NCI-H2107 treated with DMSO at 0.1 percent for 48 hours (cell line): ENCODE data around the gene IDH3G.
"Not testable (repeated sequence)": the region's sequence is repeated elsewhere in the genome, so short reads cannot be mapped to it uniquely, and the experiment has no call there.

Experiments used
- DNase-seq: peaks from one replicate; lab custom pipeline; 2025; ENCODE audit not compliant: unreplicated experiment; lab: John Stamatoyannopoulos, UW

IDH3G gene

DNA sequence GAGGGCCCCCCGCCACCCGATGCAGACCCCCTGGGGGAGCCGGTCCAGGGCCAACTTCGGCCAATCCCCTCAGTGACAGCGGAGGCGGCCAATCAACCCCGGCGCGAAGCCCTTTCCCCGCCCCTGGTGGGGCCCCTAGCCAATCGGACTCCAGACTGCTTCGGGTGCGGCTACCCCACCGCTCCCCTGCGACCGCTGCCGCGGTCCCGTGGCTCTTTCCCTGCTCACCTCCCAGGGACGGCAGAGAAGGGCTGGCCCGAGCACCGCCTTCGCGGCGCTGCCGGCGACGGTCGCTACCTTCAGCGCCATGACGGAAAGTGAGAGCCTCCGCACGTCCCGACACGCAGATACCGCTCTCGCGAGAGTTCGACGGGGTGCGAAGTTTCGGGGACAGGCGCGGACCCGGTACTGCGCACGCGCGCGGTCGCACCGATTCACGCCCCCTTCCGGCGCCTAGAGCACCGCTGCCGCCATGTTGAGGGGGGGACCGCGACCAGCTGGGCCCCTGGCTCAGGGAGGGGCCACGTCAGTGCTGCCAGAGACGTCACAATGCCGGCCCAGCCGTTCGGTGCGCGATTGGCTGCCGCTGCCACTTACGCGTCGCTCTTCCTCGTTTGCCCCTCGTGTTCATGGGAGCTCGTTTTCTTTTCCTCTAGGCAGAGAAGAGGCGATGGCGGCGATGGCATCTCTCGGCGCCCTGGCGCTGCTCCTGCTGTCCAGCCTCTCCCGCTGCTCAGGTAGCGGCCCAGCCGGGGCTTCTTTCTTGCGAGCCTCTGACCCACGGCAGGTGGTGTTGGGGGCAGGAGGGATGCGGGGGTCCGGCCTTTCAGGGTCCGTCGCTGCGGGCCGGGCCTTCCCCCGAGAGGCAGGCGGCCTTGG, at the start of gene IDH3G, which contains the start of gene SSR4:
Gene IDH3G (minus strand): TSS at position 358 of the 879 bp plus-strand sequence. CDS start 49 bp downstream, at position 309.
Gene SSR4 (plus strand): TSS at position 651 of the 879 bp plus-strand sequence. CDS start 20 bp downstream, at position 671.
- peak; percentile 93 for DNase-seq

DNA sequence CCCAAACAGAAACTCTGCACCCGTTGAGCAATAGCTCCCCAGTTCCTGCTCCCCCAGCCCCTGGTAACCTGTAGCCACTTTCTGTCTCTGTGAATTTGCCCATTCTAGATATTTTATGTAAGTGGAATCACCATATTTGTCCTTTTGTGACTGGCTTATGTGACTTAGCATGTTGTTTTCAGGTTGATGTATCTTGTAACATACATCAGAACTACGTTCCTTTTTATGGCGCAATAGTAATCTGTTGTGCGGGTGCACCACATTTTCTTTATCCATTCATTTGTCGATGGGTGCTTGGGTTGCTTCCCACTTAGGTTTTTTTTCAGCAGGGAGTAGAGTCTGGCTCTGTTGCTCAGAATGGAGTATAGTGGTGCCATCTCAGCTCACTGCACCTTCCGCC, 42.7 kb upstream of the IDH3G start:
- DNase-seq: no peak

DNA sequence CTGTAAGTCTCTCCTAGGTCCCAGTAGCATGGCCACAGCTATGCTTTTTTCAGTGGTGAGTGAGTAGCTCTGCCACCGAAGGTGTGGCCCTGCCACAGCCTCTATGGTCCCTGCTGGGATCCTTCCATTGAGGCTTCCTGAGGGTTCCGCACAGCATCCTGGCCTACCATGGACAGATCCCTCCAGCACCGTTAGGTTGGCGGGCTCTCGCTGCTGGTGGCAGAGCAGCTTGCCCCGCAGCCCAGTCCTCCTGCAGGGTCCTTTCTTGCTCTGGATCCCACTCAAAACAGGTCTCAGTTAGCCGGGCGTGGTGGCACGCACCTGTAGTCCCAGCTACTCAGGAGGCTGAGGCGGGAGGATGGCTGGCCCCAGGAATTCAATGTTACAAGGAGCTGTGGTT, 38.6 kb upstream of the IDH3G start:
- DNase-seq: no peak

DNA sequence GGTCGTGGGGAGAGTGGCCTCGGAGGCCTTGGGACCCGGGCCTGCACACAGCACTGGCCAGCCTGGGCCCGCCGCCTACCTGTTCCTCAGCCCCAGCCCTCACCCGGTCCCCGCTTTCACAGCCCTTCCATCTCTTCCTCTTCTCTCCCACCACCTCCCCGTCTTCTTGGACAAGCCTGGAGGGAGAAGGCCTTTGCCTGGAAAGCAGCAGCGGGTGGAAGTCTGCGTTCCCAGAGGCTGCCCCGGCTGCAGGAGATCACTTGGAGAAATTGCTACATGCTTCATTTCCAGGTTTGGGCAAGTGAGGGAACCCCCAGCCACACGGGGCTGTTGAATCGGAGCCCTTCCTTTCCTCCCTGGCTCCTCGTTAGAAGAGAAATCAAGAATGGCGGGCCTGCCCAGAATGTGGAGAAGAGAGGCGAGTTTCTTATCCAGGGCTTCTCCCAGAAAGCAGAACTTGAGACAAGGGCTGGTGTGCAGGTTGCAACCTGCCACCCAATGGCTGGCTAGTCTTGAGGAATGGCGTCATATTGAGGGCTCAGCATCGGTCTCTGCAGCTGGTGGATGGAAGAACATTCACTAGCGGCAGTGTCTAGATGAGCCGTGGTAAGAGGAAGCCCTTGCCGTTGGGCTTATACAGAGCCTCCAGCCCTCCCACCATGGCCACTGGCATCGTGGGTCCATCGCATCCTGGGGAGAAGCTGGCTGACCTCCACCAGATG, 37.4 kb upstream of the IDH3G start:
- DNase-seq: no peak

DNA sequence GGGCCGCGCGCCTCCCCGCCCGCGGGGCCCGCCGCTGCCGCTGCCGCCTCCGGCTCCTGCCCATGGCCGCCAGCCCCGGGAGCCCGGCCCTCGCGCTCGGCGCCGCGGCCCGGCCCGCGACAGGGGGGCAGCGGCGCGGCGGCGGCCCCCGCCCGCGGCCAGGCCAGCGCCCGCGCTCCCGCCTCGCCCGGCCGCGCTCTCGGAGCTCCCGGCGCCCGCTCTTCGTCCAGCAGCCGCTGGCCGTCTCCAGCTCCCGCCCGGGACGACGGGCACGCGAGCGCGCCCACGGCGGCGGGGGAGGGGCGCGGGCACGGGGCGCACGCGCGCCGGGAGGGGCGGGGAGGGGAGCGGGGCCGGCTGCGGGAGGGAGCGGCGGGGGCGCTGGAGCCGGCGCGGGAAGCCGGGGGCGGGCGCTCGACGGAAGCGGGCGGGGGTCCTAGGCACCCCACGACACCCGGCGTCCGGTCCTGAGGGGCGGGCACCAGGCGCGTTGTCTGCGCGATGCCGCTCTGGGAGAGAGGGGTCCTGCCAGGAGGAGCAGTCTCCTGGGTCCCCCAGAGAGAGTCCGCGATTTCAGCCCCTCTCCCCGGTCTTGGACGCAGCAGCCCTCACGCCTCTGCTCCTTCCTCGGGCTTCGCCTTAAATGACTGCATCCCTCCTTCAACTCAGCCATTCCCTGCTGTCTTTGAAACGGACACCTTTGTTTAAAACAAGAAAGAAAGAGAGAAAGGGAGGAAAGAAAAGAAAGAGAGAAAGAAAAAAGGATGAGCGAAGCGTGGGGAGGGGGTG, 36.7 kb upstream of the IDH3G start:
- no peak for DNase-seq

DNA sequence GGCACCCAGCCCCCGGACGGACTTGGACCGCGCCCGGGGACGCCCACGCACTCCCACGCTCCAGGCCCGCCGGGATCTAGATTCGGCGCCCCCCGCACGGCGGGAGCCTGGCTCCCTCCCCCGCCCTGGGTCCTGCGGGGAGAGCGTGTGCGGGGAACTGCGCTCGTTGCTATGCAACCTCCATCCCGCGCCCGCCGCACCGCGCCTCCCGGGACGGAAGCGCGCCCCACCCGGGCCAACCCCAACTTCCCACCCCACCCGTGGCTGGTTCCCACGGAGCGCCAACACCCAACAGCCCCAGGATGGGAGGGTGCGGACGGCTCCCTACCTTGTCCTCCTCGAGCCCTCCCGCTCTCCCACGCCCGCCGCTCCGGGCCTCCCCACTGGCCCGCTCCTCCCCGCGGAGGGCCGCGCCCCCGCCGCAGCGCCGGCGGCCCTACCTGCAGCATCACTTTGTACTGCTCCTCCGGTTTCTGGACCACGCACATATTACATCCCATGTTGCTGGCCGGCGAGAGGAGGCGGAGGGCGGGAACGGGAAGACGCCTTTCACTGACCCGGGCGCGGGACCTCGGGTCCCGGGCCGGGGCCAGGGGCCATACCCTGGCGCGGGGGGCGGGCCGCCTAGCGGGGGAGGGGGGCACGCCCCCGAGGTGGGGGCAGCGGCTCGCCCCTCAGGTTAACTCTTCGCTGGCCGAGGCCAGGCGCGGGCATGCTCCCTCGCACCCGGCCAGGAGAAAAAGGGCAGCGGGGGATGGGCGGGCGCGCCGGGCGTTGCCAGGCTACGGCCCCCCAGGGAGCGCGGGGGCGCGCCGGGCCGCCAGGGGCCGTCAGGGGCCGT, 35.8 kb upstream of the IDH3G start, which contains the start of gene PDZD4:
Gene PDZD4 (minus strand): TSS at position 746 of the 841 bp plus-strand sequence. CDS start 246 bp downstream, at position 500.
- DNase-seq: no peak

DNA sequence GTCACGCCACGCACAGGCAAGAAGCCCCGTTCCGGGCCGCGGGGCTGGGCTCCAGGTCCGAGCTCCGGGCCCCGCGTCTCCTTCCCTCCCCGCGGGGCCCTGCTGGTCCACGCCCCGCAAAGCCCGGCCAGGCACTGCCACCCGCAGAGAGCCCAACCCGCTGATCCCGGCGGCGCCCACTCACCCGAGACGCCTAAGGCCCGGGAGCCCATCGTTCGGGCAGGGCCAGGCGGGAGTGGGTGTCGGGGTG, 35.3 kb upstream of the IDH3G start:
- no peak for DNase-seq

DNA sequence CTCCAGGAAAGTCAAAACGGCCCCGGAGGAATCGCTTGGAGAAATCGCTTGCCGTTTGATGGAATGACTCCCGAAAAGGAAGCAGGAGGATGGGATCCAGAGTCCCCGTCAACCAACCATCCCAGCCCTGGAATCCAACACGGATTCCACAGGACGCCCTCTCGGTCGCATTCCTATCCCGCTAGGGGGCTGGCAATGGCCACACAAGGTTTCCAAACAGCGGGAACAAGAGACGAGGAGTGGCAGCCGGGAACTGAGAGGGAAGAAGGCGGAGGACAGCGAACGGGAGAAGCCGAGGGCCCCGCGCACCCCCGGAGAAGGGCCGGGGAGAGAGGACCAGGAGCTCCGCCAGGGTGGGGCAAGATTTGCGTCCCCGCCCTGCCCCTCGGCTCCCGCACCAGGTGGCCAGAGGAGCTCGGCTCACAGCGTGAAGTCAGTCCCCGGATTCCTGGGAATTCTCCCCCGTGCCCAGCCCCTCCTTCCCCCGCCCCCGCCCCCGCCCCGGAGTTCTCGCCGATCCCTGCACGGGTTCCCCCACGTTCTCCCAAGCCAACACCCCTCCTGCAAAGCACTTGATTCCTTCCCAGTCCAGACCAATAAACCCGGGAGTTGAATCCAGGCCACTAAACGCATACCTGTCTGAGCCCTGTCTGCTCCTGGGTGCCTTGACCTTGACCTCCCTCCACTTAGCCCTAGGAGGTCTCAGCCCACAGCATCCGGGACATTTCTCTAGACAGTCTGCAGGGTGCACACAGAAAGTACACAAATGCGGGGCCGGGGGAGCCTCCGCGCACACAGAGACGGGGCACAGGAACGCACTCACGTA, 34.8 kb upstream of the IDH3G start:
- DNase-seq: no peak

DNA sequence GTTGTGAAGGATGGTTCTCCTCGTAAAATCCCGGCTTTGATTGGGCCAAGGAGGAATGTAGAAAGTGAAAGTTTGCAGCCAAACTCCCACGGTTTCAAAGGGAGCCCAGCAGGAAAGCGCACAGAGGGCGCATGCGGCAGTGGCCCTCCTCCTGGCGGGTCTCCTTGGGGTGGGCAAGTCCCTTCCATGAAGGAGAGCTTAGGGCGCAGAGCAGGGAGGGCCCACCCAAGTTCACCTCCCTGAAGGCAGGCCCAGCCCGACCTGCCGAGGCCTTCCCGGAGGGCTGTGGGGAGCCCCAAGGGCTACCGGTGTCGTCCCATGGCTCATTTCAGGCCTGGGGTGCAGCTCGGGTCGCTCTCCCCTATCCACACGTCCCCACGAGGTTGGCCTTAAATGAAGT, 34.1 kb upstream of the IDH3G start:
- DNase-seq: no peak

DNA sequence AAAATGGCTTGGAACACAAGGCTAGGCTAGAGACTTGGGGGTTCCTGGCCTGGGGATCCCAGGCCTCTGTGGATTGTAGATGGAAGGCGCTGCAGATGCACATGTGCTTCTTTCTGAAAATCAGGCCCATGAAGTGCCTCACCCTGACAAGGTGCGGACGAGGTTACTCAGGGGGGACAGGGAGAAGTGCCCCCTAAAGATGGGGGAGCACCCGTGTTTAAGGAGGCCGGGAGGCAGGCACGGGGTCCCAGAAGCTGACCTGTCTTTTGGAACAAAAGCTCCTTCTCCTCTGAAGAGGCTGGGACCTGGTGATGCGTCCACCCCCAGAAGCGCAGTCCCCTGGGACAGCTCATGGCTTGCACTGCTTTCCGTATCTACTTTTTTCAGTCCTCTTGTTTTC, 33.7 kb upstream of the IDH3G start:
- DNase-seq: no peak

DNA sequence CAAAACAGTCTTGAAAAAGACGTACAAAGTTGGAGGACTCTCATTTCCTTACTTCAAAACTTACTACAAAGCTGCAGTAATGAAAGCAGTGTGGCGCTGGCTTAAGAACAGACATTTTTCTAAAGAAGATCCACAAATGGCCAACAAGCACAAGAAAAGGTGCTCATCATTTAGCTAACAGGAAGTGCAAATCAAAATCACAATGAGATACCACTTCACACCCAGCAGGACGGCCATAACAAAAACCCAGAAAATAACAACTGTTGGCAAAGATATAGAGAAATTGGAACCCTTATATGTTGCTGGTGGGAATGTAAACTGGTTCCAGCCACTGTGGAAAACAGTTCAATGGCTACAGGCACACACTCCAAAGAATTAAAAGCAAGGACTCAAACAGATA, 32.8 kb upstream of the IDH3G start:
- no peak for DNase-seq

DNA sequence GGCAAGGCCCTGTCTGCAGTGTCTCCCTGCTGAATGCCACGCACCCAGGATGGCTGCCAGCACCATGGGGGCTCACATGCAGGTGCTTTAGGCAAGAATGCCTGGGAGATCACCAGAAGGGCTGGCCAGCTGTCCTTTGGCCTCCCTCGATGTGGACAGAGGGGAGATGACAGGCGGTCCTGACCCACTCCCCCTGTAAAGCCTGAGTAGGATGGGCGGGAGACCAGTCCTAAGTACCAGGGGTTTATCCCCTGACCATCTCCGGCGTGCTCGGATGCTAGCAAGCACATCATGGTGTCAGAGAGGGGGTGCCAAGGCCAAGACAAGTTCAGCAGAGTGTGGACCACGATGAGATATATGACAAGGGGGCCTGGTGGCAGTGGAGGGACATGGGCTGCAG, 30.9 kb upstream of the IDH3G start:
- no peak for DNase-seq

DNA sequence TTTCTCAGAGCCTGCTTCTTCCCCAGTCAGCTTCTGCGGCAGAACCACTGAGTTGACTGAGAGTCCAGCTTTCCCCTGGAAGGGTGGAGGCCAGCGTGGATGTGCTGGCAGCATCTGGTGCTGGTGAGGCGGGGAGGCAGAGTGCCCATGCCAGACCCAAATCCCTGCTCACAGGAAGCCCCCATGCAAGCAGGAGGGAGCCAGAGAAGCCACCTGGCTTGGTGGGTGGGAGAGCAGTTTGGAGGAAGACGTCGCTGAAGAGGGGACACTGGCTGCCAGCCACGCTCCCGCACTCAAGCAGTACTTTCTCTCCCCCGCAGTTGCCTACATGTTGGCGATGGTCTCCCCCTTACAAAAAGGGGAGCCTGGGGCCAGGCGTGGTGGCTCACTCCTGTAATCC, 30.2 kb upstream of the IDH3G start:
- no peak for DNase-seq

DNA sequence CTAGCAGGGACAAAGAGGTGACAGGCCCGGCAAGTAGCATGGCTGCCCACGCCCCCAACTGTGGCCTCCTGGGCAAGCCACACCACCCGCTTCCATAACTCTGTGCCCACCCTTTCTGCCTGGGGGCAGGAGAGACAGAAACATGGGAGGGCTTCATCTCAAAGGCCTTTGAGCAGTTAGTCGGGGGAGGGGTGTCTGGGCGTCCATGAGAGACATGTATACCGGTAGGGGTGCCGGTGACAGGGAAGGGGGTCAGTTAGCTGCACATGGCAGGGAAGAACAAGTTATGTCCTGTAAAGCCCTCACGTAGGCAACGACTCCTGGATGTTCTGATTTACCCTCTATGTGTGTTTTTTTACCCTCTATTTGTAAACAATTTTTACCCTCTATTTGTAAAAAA, 26.9 kb upstream of the IDH3G start:
- no peak for DNase-seq

DNA sequence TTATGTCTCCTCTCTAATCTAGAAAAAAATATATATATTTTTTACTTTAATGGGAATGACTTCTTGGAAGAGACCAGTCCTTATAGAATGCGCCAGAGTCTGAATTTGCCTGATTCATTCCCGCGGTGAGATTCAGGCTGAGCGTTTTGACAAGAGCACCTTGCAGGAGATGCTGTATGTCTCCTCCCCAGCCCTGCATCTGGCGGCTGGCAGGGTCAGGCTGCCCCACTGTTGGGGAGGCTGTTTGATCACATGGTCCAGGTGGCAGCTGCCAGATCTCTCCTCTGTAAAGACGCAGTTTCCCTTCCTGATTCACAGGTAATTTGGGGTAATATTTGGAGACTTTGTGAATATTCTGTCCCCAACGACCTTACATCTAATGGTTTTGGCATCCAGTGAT, 26.4 kb upstream of the IDH3G start:
- DNase-seq: no peak

DNA sequence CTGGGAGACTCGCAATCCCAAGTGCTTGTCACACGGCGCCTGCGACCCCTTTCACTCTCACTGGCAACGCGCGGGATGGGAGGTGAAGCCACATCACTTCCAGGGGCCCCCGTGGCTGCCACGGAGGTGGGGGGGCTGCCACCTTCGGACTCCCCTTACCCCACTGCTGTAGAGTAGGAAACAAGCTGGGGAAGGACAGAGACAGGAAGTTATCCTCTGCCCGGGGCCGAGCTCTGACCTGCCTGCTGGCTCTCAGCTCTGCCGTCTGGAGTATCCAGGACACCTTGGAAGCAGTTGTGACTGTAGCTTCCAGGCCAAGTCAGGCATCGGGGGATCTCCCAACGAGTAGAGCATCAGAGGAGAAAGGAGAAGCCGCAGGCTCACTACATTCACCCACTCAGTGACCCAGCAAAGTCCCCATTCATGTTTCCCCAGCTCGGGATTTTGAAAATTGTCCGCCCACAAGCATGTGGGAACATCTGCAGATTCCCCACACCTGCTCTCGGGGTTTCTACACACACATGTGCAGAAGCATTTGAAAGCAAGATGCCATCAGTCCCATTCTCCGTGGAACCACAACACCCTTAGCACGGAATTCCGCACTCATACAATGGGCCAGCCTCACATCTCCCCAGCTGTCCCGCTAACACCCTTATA, 25.3 kb upstream of the IDH3G start:
- no peak for DNase-seq

DNA sequence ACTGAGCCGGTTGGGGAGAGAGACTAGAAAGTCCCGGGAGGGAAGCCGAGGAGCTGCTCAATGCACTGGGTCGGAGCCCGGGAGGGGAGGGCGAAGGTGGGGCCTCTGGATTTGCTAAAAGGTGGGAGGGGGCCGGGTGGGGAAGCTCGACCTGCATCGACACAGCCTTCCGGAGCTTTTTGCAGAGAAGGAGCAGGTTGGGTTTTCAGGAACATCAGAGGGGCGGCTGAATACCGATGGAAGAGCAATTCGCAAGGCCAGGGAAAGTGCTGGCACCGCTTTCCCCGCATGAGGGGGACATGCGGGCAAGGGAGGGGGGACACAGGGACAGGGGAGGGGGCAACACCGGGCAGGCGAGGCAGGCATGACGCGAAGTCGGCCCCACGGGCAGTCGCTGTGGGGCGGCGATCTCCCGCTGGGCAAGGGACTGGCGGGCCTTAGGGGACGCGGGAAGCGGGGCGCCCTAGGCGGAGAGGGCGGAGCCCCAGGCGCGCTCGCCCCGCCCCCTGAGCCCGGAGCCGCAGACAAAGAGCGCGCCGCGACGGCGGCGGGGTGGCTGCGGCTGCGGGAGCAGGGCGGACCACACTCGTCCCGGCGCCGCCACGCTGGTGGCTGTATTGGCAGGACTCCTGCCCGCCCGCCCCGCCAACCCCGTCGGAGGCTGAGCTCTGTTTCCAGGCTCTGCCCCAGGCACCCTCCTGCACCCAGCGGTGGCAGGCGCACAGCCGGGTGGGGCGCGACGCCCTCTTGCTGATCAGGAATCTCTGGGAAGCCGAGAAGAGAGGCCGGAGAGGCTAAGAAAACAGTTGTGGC, 24.6 kb upstream of the IDH3G start:
- no peak for DNase-seq

DNA sequence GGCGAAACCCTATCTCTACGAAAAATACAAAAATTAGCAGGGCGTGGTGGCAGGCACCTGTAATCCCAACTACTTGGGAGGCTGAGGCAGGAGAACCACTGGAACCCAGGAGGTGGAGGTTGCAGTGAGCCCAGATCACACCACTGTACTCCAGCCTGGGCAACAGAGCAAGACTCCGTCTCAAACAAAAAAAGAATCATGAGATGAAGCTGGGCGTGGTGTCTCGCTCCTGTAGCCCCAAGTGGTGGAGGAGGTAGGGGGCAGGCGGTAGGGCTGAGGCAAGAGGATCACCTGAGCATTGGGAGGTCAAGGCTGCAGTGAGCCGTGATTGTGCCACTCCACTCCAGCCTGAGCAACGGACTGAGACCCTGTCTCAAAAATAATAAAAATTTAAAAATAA, 23.9 kb upstream of the IDH3G start:
- not testable (repeated sequence) for DNase-seq
